Endodermal cell (in vitro differentiated cells): ENCODE data around the gene YKT6. TPM values are rescaled to one million over a fixed set of nuclear protein-coding genes. Genes with fewer than 3 reads are reported as not detected.
A peak's percentile ranks its signal among the peaks of the same experiment; 100 is the strongest.

Experiments
- DNase-seq: peaks from one replicate; pipeline ENCODE4 v3.0.0-alpha.2; 2017
- H3K27ac ChIP-seq: 2 replicates; pipeline ENCODE4 v1.5.1; 2013; ENCODE audit warnings: mild to moderate bottlenecking, low read depth, low read length, moderate library complexity
- H3K27me3 ChIP-seq: 2 replicates; pipeline ENCODE4 v1.6.1; 2013; ENCODE audit warnings: mild to moderate bottlenecking, low read length, moderate library complexity; ENCODE audit not compliant: insufficient read depth, control insufficient read depth, poor library complexity, severe bottlenecking
- H3K36me3 ChIP-seq: 2 replicates; pipeline ENCODE4 v1.7.0; 2013; ENCODE audit warnings: mild to moderate bottlenecking, low read length, moderate library complexity; ENCODE audit not compliant: control insufficient read depth, insufficient read depth
- H3K4me1 ChIP-seq: one replicate; pipeline ENCODE4 v1.7.0; 2013; ENCODE audit warnings: low read length; ENCODE audit not compliant: control insufficient read depth, insufficient read depth
- H3K4me3 ChIP-seq: 2 replicates; pipeline ENCODE4 v1.5.1; 2013; ENCODE audit warnings: mild to moderate bottlenecking, low read length, moderate library complexity
- H3K9ac ChIP-seq: 2 replicates; pipeline ENCODE4 v1.6.1; 2013; ENCODE audit warnings: mild to moderate bottlenecking, low read length, moderate library complexity; ENCODE audit not compliant: poor library complexity, severe bottlenecking; ENCODE audit errors: extremely low read depth
- H3K9me3 ChIP-seq: 2 replicates; pipeline ENCODE4 v1.6.1; 2013; ENCODE audit warnings: mild to moderate bottlenecking, low read length, moderate library complexity; ENCODE audit not compliant: control insufficient read depth
- H3K27ac Mint-ChIP-seq: 2 replicates; pipeline ENCODE4 v1.8.0; 2020; ENCODE audit warnings: mixed read lengths
- H3K27me3 Mint-ChIP-seq: 2 replicates; pipeline ENCODE4 v1.8.0; 2021; ENCODE audit warnings: mild to moderate bottlenecking, mixed read lengths; ENCODE audit not compliant: insufficient read depth
- H3K36me3 Mint-ChIP-seq: 2 replicates; pipeline ENCODE4 v1.8.0; 2020; ENCODE audit warnings: low read depth, mixed read lengths
- H3K4me1 Mint-ChIP-seq: 2 replicates; pipeline ENCODE4 v1.8.0; 2020; ENCODE audit warnings: mixed read lengths
- H3K4me3 Mint-ChIP-seq: 2 replicates; pipeline ENCODE4 v1.8.0; 2020; ENCODE audit warnings: mild to moderate bottlenecking, moderate library complexity, mixed read lengths
- H3K9me3 Mint-ChIP-seq: 2 replicates; pipeline ENCODE4 v1.8.0; 2020; ENCODE audit warnings: mild to moderate bottlenecking, mixed read lengths
- whole genome bisulfite sequencing, 2 experiments: methylation state at CpG; one replicate each; pipeline versions ENCODE4 v1.1.5 to v1.1.7; 2013; ENCODE audit warnings: missing lambda C conversion rate in 2 of 2, mixed read lengths in 1 of 2; ENCODE audit not compliant: insufficient coverage in 1 of 2, insufficient read length in 1 of 2; 5-methylcytosine and 5-hydroxymethylcytosine counted together
- total RNA-seq, 2 donors: library from RNA; stranded (reverse); fragmentation: NEBNext Ultra II Directional in 1 of 2; extraction: Animal tissue kit (Norgen Biotek cat#: 25700) in 1 of 2; gene quantifications; 2 replicates in 1 of 2; 3 replicates in 1 of 2; pipeline ENCODE4 v1.2.1, GENCODE V29; 2021
- TF ChIP-seq, protein P1 (sequence below): fragments of 200-600 bp; sonication (generic); conservative IDR thresholded peaks from 2 replicates; pipeline ENCODE4 v1.5.0; 2021; ENCODE audit warnings: antibody characterized with exemption, mild to moderate bottlenecking

YKT6 gene
- total RNA-seq, 2 donors from 2014 or later, result 96.2 to 101 TPM

DNA sequence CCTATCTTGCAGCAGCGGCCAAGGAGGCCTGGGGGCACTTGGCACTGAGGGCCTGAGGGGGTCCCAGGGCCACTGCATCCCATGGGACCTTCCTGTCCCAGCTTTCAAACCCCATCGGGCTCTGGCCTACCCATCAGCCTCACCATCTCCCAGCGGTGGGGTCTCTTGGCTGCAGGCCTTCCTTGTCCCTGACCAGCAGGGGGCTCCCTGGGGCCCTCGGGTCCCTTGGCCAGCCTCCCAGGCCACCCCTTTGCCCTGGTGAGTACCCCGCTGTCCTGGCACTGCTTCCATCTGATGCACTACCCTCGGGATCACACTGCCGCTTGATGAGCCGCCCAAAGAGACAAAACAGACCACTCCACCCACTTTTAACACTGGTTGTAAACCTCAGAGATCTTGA is 43.5 kb downstream of the YKT6 start:
- no peaks in the 10 kb centered on the region for H3K36me3 ChIP-seq
- no peaks in the 10 kb centered on the region for H3K36me3 Mint-ChIP-seq
- no peak overlapping the region for H3K27ac ChIP-seq
- no peaks in the 10 kb centered on the region for H3K27me3 Mint-ChIP-seq
- peaks cover 5% of the 10 kb centered on the region for H3K4me1 ChIP-seq
- peaks cover 5% of the 10 kb centered on the region for H3K4me1 Mint-ChIP-seq
- H3K9ac ChIP-seq, result no peak overlapping the region
- TF ChIP-seq, protein P1, sequence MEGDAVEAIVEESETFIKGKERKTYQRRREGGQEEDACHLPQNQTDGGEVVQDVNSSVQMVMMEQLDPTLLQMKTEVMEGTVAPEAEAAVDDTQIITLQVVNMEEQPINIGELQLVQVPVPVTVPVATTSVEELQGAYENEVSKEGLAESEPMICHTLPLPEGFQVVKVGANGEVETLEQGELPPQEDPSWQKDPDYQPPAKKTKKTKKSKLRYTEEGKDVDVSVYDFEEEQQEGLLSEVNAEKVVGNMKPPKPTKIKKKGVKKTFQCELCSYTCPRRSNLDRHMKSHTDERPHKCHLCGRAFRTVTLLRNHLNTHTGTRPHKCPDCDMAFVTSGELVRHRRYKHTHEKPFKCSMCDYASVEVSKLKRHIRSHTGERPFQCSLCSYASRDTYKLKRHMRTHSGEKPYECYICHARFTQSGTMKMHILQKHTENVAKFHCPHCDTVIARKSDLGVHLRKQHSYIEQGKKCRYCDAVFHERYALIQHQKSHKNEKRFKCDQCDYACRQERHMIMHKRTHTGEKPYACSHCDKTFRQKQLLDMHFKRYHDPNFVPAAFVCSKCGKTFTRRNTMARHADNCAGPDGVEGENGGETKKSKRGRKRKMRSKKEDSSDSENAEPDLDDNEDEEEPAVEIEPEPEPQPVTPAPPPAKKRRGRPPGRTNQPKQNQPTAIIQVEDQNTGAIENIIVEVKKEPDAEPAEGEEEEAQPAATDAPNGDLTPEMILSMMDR, result peak; percentile 80
- no peaks in the 10 kb centered on the region for H3K9me3 ChIP-seq
- no peak overlapping the region for H3K27ac Mint-ChIP-seq
- H3K9me3 Mint-ChIP-seq, result no peaks in the 10 kb centered on the region
- no peaks in the 10 kb centered on the region for H3K27me3 ChIP-seq
- no peak overlapping the region for H3K4me3 Mint-ChIP-seq
- 69 to 79% methylated on average over 5 to 8 of the region's 8 CpGs for WGBS, 2 experiments
- no peak overlapping the region for H3K4me3 ChIP-seq
- peak; percentile 83 for DNase-seq

DNA sequence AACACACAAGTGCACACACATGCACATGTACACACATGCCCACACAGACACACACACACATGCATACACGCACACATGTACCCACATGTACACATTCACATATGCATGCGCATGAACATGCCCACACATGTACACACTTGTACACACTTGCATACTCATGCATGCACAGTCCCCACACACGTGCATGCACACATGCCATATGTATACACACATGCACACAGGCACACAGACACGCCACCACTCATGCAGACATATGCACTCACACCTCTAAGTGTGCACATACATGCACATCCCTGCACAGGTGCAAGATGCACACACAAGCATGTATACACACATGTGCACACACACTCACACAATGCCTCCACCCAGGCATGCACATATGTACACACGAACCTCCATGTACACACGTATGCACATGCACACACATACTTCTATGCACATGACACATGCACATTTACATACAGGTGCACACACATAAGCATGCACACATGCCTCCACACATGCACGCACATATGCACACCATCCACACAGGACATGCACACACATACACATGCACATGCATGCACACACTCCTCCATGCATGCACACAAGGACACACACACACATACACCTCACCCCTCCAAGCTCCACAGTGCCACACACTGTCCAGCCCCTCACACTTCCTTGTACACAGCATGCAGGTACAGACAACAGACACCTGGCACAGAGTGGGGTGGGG is 45.8 kb downstream of the YKT6 start:
- DNase-seq, result no peak
- TF ChIP-seq, protein P1, result no peak
- Mint-ChIP-seq H3K4me3 (no peak overlapping the region), H3K9me3 (no peaks in the 10 kb centered on the region), H3K4me1 (no peaks in the 10 kb centered on the region), H3K27ac (no peak overlapping the region), H3K36me3 (no peaks in the 10 kb centered on the region), H3K27me3 (no peaks in the 10 kb centered on the region)
- Histone ChIP-seq H3K9ac (no peak overlapping the region), H3K4me3 (no peak overlapping the region), H3K9me3 (no peaks in the 10 kb centered on the region), H3K27me3 (no peaks in the 10 kb centered on the region), H3K4me1 (no peaks in the 10 kb centered on the region), H3K27ac (no peak overlapping the region), H3K36me3 (no peaks in the 10 kb centered on the region)
- 88 to 89% methylated on average over 6 to 7 of the region's 7 CpGs for WGBS, 2 experiments

DNA sequence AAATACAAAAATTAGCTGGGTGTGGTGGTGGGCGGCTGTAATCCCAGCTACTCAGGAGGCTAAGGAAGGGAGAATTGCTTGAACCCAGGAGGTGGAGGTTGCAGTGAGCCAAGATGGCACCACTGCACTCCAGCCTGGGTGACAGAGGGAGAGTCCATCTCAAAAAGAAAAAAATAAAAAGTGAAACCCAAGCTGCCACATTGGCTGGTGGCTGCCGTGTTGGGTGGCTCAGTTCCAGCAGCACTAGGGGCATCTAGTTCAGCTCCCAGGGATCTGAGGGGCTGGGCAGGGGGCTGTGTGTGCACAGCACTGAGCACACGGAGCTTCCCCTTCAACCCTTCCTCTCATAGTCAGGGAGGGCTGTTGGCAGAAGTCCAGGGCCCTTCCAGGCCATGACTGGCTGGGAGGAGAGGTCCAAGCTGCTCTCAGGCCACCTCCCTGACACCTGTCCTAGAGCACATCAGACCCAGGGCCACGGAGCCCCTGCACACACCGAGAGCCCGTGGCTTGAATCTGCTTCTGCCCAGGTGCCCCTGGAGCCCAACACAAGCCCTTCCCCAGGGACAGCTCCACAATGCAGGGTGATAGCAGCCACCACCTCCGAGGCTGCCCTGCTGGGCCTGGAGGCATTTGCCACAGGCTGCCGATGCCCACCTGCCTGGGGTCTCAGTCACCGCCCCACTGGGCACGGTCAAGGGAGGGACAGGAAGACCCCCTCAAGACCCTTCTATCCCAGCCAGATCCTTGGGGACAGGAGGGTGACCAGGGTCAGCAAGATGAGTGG is 47.3 kb downstream of the YKT6 start:
- TF ChIP-seq, protein P1, result no peak
- Mint-ChIP-seq H3K4me1 (no peaks in the 10 kb centered on the region), H3K27ac (no peak overlapping the region), H3K27me3 (no peaks in the 10 kb centered on the region), H3K9me3 (no peaks in the 10 kb centered on the region), H3K36me3 (no peaks in the 10 kb centered on the region), H3K4me3 (no peak overlapping the region)
- Histone ChIP-seq H3K27ac (no peak overlapping the region), H3K36me3 (no peaks in the 10 kb centered on the region), H3K4me1 (no peaks in the 10 kb centered on the region), H3K27me3 (no peaks in the 10 kb centered on the region), H3K9me3 (no peaks in the 10 kb centered on the region), H3K9ac (no peak overlapping the region), H3K4me3 (no peak overlapping the region)
- no peak for DNase-seq
- WGBS, 2 experiments, result 89 to 93% methylated on average over 3 to 10 of the region's 10 CpGs
